HG03196 (cell line): ENCODE data around the gene ST8SIA4.

Experiments
- ATAC-seq: cut with Tn5 transposase; IDR thresholded peaks from one replicate; pipeline ENCODE4 v1.9.1; 2021; ENCODE audit not compliant: unreplicated experiment

The ST8SIA4 gene

DNA sequence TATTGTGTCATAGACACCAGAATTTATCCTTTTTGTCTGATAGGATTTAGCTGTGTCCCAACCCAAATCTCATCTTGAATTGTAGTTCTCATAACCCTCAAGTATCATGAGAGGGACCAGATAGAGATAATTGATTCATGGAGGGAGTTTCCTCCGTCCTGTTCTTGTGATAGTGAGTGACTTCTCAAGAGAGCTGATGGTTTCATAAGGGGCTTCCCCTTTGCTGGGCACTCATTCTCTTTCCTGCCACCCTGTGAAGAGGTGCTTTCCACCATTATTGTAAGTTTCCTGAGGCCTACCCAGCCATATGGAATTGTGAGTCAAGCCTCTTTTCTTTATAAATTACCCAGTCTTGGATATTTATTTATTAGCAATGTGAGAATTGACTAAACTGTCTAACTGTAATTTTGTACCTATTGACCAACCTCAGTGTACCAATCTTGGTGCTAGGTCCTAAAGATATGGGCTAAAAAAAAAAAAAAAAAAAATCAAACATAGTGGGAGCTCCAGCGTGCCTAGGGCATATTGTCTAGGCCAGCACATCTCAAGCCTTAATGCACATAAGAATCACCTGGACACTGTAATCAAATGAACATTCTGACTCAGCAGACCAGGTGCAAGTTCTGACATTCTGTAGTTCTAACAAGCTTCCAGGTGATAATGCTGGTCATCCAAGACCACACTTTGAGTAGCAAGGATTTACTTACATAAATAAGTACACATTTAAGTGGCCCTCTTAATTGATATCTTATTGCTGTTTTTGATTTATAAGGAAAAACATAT, 30.5 kb downstream of the ST8SIA4 start:
- ATAC-seq, result peak; percentile 67

DNA sequence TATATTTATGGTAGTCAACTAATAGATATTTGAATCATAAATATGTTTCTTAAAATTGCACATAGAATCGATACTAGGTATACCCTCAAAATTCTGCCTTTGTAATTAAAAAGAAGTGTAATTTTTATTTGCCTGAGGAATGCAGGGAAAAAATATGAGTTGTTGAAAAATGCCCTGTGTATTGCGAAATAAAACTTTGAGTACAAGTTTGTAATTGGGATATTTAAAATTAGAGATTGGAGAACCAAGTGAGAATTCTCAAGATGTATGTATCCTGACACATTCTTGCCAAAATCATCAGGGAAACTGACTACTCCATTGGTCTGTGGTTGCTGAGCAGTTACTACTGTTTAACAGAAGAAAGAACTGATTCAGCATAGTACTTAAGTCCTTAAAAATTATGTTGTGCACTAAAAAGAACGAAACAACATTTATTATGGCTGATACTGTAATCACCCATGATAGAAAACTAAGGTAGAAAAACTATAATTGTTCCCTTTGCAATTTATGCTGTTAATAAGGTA, 36.0 kb downstream of the ST8SIA4 start:
- no peak for ATAC-seq

DNA sequence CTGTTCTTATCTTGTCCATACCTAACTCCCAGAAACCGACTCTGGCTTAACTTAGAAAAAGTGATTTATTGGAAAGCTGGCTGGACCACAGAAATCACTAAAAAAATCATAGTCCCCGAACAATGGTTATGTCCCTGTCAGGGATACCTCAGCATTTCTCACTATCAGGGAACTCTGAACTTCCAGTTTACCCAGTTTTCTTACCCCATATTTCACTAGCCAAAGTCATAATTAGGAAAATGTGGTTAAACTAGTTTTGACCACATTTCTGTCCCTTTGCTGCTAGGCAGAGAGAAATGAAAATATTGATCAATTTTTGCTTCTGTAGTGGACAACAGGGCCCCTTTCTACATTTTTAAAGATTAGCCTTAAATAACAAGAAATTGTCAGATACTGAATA, 38.2 kb downstream of the ST8SIA4 start:
- no peak for ATAC-seq

DNA sequence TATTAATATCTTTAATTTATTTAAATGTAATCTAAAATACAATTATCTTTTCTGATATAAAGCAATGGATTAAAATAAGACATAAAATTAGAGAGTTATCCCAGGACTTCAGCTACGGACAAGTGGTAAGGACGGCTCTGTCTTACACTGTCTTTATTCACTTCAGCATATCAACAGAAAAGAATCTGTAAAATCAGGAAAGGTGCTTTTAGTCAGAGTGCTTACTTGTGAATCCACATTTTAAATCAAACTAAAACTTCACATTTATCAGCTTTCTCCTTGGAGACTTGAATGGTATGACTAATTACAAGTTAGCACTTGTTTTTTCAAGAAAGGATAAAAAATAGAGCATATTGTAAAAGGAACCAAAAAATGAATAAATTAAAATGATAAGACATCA, 39.3 kb downstream of the ST8SIA4 start:
- ATAC-seq, result no peak

DNA sequence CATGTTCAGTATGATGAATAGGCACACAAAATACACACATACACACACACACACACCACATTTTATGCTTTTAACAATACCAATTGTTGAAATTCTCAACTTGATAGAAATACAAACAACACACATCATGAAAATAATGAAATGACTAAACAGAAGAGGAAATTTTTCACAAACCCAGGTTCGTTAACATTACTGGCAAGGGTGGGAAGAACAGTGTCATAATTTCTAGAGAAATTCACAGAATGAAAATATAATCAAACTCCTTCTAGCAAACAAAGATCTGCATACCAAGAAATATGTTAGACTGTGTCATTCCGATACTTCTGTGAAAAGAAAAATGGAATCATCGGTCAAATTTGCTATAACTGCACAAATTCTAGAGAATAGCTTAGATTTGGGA, 41.9 kb downstream of the ST8SIA4 start:
- ATAC-seq, result no peak

DNA sequence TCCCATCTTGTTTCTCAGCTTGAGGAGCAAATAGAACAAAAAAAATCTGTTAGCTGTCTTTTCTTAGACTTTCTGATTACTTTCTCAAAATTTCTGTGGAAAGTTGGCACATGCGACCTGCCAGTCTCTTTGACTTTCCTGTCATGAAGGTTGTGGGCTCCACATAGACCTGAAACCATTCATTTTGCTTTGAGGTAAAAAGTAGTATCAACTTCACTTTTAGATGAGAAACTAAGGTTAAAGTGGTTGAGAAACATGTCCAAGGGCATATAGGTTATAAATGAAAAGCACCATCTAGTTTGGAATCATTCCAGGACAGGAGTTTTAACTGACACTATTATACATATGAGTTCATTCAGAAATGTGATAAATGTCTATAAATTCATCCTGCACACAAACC, 42.7 kb downstream of the ST8SIA4 start:
- ATAC-seq, result peak; percentile 42

DNA sequence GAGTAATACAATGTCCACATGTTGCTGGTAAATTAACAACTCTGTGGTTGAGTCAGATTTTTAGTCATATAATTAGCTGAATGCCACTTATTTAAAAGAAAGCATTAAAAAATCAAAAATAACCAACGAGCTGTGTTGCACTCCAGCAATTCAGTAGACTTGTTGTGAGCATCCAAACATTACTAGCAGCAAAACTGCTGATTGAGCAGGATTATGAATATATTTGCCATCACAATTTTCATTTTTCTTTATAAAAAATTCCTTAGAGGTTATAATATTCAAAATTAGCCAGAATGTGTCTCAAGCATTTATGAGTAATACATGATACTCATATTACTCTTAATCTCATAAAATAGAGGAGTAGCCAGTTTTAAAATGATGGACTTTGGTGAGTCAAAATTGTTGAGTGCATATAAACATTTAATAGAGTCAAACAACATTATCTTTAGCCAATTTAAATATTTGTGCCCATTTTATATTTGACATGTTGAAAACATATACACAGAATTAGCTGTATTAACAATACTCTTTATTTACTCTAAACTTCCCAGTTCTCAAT, 44.0 kb downstream of the ST8SIA4 start:
- ATAC-seq, result no peak

DNA sequence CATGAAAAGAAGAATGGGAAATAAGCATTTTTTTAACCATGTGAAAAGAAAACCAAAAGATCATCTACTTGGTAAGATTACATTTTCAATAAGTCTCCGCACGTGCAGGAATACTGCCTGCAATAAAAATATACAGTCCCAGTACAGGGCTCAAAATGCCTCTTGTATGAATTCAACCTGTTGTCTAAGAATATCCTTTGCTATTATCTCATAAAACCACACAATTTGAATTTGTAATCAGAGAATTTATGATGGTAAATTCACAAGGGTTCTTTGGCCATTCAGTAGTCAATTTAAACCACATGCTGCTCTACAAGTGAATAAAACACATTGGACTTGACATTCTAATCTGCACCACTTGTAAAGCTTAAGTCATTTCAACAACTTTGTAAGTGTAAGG, 46.6 kb downstream of the ST8SIA4 start:
- no peak for ATAC-seq

DNA sequence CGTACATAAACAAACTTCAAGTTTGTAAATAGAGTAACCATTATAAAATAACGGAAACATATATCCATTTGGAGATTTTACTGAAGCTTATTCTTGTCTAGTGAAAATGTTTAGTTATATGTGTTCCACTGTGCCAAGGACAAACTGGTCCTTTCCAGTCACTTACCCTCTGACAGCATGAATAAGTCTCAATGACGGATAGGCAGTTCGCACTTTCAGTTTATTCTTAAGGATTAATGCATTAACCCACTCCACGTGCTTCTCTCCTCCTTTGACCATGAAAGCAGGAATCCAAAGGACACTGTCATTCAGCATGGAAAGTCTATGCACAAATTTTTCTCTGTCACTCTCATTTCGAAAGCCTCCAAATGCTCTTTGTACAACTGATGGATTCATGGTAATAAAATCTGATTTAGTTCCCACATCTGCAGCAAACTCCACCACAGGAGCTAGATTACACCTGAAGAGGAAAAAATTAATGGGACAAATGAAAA, 47.1 kb downstream of the ST8SIA4 start:
- no peak for ATAC-seq

DNA sequence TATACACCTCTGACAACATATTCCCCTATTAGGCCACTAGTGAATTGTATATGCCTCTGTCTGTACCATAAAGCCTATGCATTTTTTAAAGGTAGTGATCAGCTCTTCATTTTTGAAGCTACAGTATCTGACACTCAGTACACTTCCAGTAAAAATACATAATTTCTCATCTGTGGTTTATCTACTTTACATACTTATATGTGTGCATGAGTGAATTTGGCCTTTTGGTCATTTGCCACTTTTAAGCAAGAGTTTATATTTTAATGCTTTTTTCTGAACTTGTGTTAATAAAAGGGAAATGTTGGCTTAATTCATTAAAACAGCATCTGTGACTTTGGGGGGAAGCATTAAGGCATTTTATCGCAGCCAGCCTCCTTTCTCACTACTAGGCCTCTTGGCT, 47.8 kb downstream of the ST8SIA4 start:
- ATAC-seq, result no peak

DNA sequence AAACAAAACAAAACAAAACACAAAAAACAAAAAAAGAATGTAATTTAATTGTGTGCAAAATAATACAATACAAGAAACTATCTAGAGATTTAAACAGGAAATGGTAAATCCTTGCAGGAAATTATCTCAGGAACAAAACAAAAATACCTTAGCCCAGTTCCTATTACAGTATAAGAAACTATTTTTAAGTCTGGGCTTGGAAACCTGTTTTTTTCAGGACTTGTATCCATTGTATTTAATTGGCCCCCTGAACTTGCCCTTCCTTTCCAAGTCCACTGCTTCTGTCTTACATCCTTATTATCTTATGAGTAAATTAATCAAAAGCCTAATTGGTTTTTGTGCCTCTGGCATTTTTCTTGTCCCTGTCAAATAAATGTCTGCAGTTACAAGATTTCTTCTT, 48.5 kb downstream of the ST8SIA4 start:
- ATAC-seq, result no peak

DNA sequence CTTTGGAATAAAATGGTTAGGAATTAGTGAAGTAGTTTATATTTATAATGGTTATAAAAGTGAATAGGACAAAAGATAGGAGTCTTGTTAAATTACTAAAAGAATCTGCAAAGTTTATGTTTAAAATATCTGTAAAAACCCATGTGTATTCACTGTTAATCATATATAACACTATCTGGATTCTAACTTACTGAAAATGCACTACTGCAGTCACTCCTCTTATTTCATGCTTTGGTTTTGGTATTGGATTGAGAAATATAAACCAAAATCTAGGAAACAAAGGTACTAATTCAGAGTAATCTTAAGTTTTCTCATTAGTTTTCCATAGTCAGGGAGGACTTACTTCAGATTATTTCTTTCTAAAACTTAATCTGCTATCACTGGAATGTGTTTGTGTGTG, 49.5 kb downstream of the ST8SIA4 start:
- ATAC-seq, result no peak

DNA sequence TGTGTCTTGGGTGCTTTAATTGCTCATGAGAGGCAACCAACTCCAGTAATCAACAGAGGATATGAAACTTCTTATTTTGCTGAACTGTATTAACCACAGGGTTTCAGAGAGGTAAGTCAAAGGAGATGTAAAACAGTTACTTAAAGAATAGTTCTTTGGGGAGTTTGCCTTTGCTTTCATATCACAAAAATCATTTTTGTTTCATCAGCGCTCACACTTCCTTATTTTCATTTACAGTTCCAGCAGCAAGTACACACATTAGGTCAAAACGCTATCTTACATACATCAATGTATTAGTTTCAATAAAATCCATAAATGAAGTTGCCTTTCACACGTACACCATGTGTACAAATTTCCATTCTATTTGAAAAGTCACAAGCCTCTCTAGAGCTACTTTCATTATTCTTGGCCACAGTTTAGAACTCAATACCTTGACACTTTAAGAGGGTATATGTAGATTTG, 50.1 kb downstream of the ST8SIA4 start:
- peak; percentile 94 for ATAC-seq

DNA sequence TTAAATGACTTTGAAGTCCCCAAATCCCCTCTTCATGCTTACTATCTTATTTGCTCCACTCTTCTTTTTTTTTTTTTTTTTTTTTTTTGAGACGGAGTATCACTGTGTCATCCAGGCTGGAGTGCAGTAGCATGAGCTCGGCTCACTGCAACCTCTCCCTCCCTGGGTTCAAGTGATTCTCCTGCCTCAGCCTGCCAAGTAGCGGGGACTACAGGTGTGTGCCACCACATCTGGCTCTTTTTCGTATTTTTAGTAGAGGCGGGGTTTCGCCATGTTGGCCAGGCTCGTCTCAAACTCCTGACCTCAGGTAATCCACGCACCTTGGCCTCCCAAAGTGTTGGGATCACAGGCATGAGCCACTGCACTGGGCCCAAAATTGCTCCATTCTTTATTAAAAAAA, 51.0 kb downstream of the ST8SIA4 start:
- ATAC-seq, result no peak

DNA sequence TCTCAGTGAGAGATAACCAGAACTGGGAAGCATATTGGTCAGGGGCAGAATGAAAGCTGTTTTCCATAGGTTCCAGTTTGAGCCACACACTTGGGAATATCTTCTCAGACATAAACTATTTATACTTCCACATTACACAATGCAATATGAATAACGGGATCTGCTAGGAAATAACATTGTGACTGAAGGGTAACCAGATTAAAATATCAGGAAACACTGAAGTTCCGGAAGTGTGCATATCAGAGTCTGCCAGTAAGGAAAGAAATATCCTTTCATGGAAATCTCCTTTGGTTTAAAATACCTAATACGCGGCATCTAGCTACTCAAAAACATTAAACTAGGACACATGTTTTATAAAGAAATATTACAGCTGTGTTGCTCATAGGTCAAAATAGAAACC, 56.3 kb downstream of the ST8SIA4 start:
- ATAC-seq, result no peak

DNA sequence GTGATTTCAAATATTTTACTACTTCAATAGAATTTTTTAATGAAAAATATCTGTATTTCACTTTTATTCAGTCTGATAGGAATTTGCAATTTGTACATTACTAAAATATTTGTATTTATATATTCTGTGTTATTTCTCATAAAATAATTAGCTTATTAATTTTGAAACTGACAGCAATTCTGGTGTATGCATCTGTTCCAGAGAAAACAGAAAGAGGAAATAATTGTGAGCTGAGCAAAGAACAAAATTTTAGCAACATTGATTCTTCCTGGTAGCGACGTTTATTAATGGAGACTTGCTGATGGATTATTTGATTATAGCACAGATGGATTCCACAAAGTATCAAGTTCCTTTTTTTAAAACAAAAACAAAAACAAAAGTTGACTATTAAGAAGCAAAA, 61.0 kb downstream of the ST8SIA4 start:
- no peak for ATAC-seq

DNA sequence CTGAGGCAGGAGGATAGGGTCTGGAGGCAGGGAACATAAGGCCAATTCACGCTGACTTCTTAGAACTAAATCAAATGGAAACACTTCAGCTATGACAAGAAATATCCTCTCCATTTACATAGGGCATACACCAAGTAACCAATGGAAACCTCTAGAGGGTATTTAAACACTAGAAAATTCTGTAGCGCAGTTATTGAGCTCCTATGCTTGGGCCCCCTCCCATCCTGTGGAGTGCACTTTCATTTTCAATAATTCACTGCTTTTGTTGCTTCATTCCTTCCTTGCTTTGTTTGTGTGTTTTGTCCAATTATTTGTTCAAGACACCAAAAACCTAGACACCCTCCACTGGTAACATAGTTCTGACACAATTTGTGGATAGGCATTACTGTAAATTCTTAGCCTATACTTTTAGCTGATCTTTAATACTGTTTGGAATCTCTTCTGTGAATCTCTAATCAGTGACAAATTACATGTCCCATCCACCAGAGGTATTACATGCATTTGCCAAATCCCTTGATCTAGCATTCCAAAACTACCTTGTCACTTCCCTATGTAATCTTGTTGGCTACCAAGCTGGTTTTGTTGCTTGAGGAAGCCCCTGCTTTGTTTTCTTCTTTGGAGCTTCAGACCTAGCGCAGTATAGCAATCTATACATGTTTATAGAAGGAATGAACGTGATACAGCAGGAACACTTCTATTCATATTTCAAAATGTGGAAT, 61.6 kb downstream of the ST8SIA4 start:
- ATAC-seq, result peak; percentile 32

DNA sequence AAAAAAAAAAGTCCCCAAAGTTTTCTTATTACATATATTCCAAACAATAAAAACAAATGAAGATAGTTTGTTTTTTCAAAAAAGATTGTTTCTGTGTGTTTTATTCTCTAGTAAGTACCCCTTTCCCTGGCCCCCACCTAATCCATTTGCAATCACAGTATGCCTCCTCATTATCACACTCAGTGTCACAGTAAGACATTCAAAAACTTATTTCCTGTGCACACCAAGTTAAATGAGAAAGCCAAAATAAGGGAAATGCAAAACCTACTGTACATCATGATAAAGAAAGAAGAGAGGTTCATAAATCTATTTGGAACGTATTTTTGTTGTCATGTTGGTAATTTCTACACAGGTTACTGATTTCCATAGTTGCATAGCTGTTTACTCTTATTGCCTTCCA, 62.3 kb downstream of the ST8SIA4 start:
- ATAC-seq, result peak; percentile 40

DNA sequence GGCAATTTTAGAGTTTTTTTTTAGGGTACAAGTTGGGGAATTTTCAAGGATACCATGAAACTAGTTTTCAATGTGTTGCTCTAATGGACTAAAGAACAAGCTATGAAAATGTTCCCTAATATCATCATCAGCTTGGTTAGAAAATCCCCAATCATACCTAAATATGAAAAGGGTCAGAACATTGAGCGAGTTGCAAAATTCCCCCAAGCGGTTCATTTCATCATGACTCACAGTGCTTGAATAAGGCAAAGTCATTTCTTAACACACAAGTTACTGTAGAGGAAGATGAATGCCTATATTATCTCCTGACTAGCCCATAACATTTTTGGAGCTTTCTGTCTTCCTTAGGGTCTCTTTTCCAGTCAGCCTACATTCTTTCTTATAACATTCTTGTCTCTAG, 62.7 kb downstream of the ST8SIA4 start:
- ATAC-seq, result peak; percentile 69

DNA sequence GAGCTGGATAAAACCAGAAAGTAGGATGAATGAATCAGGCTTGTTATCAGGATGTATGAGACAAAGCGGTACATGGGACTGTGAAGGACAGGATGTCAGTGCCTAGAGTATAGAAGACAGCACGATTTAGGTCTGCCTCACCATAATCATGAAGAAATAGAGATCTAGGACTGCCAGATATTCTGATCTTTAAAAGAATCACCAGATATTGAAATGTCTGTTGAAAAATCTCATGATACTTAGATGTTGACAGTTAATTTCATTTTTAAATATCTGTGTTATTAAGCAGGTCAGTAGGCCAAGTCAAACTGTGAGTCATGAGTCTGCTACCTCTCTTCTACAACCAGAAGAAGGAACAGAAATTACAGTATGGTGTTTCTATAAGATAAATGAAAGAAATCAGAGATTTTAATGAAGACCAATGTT, 65.0 kb downstream of the ST8SIA4 start:
- no peak for ATAC-seq

DNA sequence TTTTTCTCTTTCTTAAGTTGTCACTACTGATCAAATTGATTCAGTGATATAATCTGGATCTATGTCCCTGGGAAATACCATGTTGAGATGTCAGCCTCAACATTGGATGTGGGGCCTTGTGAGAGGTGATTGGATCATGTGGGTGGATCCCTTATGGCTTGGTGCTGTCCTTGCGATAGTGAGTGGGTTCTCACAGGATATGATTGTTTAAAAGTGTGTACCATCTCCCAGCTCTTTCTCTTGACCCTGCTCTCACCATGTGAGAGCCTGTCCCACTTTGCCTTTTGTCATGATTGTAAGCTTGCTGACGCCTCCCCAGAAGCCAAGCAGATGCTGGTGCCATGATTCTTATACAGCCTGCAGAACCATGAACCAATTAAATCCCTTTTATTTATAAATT, 68.6 kb downstream of the ST8SIA4 start:
- no peak for ATAC-seq
